Neural progenitor cell (in vitro differentiated cells): ENCODE results near the gene OPN3. TPM values are rescaled to one million over a fixed set of nuclear protein-coding genes. Genes with fewer than 3 reads are reported as not detected.

Experiments used
- DNase-seq: peaks from one replicate; pipeline ENCODE4 v3.0.0-alpha.2; 2016; ENCODE audit warnings: low spot score
- H2AFZ ChIP-seq: fragments of 200-600 bp; sonication (generic); replicated peaks from 2 replicates; pipeline ENCODE4 v1.6.1; 2016; ENCODE audit warnings: antibody characterized with exemption
- H3F3A ChIP-seq: fragments of 200-600 bp; sonication (generic); 2 replicates; pipeline ENCODE4 v1.6.1; 2016; ENCODE audit warnings: antibody characterized with exemption, low read depth
- H3K27ac ChIP-seq: fragments of 200-600 bp; sonication (generic); 2 replicates; pipeline ENCODE4 v1.5.1; 2016; ENCODE audit warnings: mild to moderate bottlenecking
- H3K27me3 ChIP-seq: fragments of 200-600 bp; sonication (generic); 2 replicates; pipeline ENCODE4 v1.6.1; 2016; ENCODE audit warnings: mild to moderate bottlenecking, moderate library complexity
- H3K36me3 ChIP-seq: fragments of 200-600 bp; sonication (generic); 2 replicates; pipeline ENCODE4 v1.5.1; 2016
- H3K4me1 ChIP-seq: fragments of 200-600 bp; sonication (generic); 2 replicates; pipeline ENCODE4 v1.6.1; 2016; ENCODE audit warnings: mixed run types
- H3K4me2 ChIP-seq: fragments of 200-600 bp; sonication (generic); 2 replicates; pipeline ENCODE4 v1.6.1; 2016
- H3K4me3 ChIP-seq: fragments of 200-600 bp; sonication (generic); 2 replicates; pipeline ENCODE4 v1.5.1; 2016
- H3K79me2 ChIP-seq: fragments of 200-600 bp; sonication (generic); 2 replicates; pipeline ENCODE4 v1.6.1; 2016; ENCODE audit warnings: low read depth
- H3K9ac ChIP-seq: fragments of 200-600 bp; sonication (generic); 2 replicates; pipeline ENCODE4 v1.6.1; 2016
- H3K9me3 ChIP-seq: fragments of 200-600 bp; sonication (generic); 2 replicates; pipeline ENCODE4 v1.5.1; 2016; ENCODE audit warnings: low read depth
- H4K20me1 ChIP-seq: fragments of 200-600 bp; sonication (generic); 2 replicates; pipeline ENCODE4 v1.6.1; 2016; ENCODE audit warnings: low read depth
- H3K27ac Mint-ChIP-seq: 3 replicates; pipeline ENCODE4 v1.8.0; 2021; ENCODE audit warnings: mixed read lengths
- H3K27me3 Mint-ChIP-seq: 2 replicates; pipeline ENCODE4 v1.8.0; 2022; ENCODE audit warnings: low read depth, mild to moderate bottlenecking, inconsistent platforms, moderate library complexity, mixed read lengths; ENCODE audit not compliant: insufficient read depth
- H3K36me3 Mint-ChIP-seq: 3 replicates; pipeline ENCODE4 v1.8.0; 2021; ENCODE audit warnings: mixed read lengths
- H3K4me1 Mint-ChIP-seq: 3 replicates; pipeline ENCODE4 v1.8.0; 2021; ENCODE audit warnings: mixed read lengths
- H3K4me3 Mint-ChIP-seq: 3 replicates; pipeline ENCODE4 v1.8.0; 2021; ENCODE audit warnings: mild to moderate bottlenecking, moderate library complexity, mixed read lengths
- H3K9me3 Mint-ChIP-seq: 3 replicates; pipeline ENCODE4 v1.8.0; 2020; ENCODE audit warnings: mixed read lengths
- CTCF ChIP-seq: fragments of 200-600 bp; sonication (generic); IDR thresholded peaks from 2 replicates; pipeline ENCODE4 v1.5.1; 2017; ENCODE audit warnings: antibody characterized with exemption, mild to moderate bottlenecking
- EZH2 ChIP-seq: fragments of 200-600 bp; sonication (generic); IDR thresholded peaks from 2 replicates; pipeline ENCODE4 v1.6.1; 2017; ENCODE audit warnings: antibody characterized with exemption, mild to moderate bottlenecking, moderate library complexity
- EZH2phosphoT487 ChIP-seq: fragments of 200-600 bp; sonication (generic); IDR thresholded peaks from 2 replicates; pipeline ENCODE4 v1.6.1; 2017; ENCODE audit warnings: antibody characterized with exemption
- total RNA-seq: library from RNA; depleted of rRNA; stranded (reverse); fragments of >200 nt; gene quantifications from 2 replicates; pipeline ENCODE4 v1.2.3, GENCODE V29; 2015; ENCODE audit warnings: low replicate concordance

The OPN3 gene
- total RNA-seq, 1 donor from 2014 or later, result 53.5 TPM

GRCh38 chr1:241610056-241610815, 29.9 kb downstream of the OPN3 start:
- Histone ChIP-seq H3K79me2 (no peaks in the 10 kb centered on the region), H3K36me3 (no peaks in the 10 kb centered on the region), H3K27me3 (no peaks in the 10 kb centered on the region), H2AFZ (no peak overlapping the region), H3K4me1 (no peaks in the 10 kb centered on the region), H4K20me1 (peaks cover 15% of the 10 kb centered on the region), H3F3A (no peaks in the 10 kb centered on the region), H3K9ac (no peak overlapping the region), H3K4me3 (no peak overlapping the region), H3K4me2 (peak overlapping the region; percentile 40), H3K27ac (no peak overlapping the region), H3K9me3 (no peaks in the 10 kb centered on the region)
- peak; percentile 57 for DNase-seq
- Mint-ChIP-seq H3K4me1 (peaks cover 9% of the 10 kb centered on the region), H3K9me3 (no peaks in the 10 kb centered on the region), H3K36me3 (peaks cover 7% of the 10 kb centered on the region), H3K27me3 (no peaks in the 10 kb centered on the region), H3K27ac (no peak overlapping the region), H3K4me3 (no peak overlapping the region)
- no peak for TF ChIP-seq CTCF
- TF ChIP-seq EZH2, result no peak
- no peak for TF ChIP-seq EZH2phosphoT487

GRCh38 chr1:241608379-241609033, 31.7 kb downstream of the OPN3 start:
- no peak for DNase-seq
- Histone ChIP-seq H4K20me1 (peaks cover 15% of the 10 kb centered on the region), H3K4me2 (no peak overlapping the region), H3K27me3 (no peaks in the 10 kb centered on the region), H3K27ac (no peak overlapping the region), H3K36me3 (no peaks in the 10 kb centered on the region), H3K9ac (no peak overlapping the region), H3K79me2 (no peaks in the 10 kb centered on the region), H3F3A (no peaks in the 10 kb centered on the region), H3K9me3 (no peaks in the 10 kb centered on the region), H3K4me1 (no peaks in the 10 kb centered on the region), H3K4me3 (no peak overlapping the region), H2AFZ (no peak overlapping the region)
- peaks cover 3% of the 10 kb centered on the region for H3K4me1 Mint-ChIP-seq
- H3K4me3 Mint-ChIP-seq, result no peak overlapping the region
- TF ChIP-seq EZH2phosphoT487, result no peak
- TF ChIP-seq EZH2, result no peak
- TF ChIP-seq CTCF, result no peak
- no peaks in the 10 kb centered on the region for H3K27me3 Mint-ChIP-seq
- H3K27ac Mint-ChIP-seq, result no peak overlapping the region
- H3K9me3 Mint-ChIP-seq, result no peaks in the 10 kb centered on the region
- H3K36me3 Mint-ChIP-seq, result peaks cover 13% of the 10 kb centered on the region

DNA sequence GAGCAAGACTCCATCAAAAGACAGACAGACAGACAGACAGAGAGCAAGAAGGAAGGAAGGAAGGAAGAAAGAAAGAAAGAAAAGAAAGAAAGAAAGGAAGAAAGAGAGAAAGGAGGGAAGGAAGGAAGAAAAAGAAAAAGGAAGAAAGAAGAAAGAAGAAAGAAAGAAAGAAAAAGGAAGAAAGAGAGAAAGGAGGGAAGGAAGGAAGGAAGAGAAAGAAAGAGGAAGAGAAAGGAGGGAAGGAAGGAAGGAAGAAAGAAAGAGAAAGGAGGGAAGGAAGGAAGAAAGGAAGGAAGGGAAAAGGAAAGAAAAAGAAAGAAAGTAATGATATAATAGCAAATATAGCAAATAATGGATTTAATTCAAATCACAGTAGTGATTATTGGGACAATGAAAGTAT, 32.7 kb downstream of the OPN3 start:
- Histone ChIP-seq H3K79me2 (no peaks in the 10 kb centered on the region), H2AFZ (no peak overlapping the region), H3K9me3 (no peaks in the 10 kb centered on the region), H3K36me3 (no peaks in the 10 kb centered on the region), H3K27ac (no peak overlapping the region), H4K20me1 (peaks cover 15% of the 10 kb centered on the region), H3K4me2 (no peak overlapping the region), H3K27me3 (no peaks in the 10 kb centered on the region), H3F3A (no peaks in the 10 kb centered on the region), H3K4me3 (no peak overlapping the region), H3K4me1 (peaks cover 6% of the 10 kb centered on the region), H3K9ac (no peak overlapping the region)
- Mint-ChIP-seq H3K4me3 (no peak overlapping the region), H3K36me3 (peaks cover 19% of the 10 kb centered on the region), H3K27ac (no peak overlapping the region), H3K9me3 (no peaks in the 10 kb centered on the region), H3K27me3 (no peaks in the 10 kb centered on the region), H3K4me1 (no peaks in the 10 kb centered on the region)
- no peak for DNase-seq
- no peak for TF ChIP-seq CTCF
- TF ChIP-seq EZH2, result no peak
- no peak for TF ChIP-seq EZH2phosphoT487
